ENCODE measurements around the gene ATG2A.

ATG2A gene

DNA sequence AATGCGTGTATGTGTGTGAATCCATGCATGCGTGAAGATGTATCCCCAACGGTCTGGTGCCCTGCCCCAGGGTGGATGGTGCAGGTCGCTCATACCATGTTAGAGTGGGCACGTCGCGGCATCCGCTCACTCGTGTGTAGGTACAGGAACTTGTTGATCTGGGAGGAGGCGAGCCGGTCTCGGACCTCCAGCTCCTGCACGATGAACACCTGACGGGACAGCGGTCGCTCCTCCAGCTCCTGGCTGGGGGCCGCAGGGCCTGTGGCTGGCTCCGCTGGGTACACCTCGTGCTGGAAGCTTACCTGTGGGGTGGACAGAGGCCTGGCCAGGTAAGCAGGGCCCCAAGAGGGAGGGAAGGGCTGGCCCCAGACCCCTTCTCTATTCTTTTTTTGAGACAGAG, 18.5 kb downstream of the ATG2A start:
- H3K9me3 Mint-ChIP-seq, result no peaks in the 10 kb centered on the region
- H3K4me3 Mint-ChIP-seq, result no peak overlapping the region
- H3K36me3 Mint-ChIP-seq, result peaks cover 45% of the 10 kb centered on the region
- no peak overlapping the region for H3K27ac Mint-ChIP-seq
- ATAC-seq, result no peak
- H3K4me1 Mint-ChIP-seq, result peaks cover 34% of the 10 kb centered on the region
- no peaks in the 10 kb centered on the region for H3K27me3 Mint-ChIP-seq

DNA sequence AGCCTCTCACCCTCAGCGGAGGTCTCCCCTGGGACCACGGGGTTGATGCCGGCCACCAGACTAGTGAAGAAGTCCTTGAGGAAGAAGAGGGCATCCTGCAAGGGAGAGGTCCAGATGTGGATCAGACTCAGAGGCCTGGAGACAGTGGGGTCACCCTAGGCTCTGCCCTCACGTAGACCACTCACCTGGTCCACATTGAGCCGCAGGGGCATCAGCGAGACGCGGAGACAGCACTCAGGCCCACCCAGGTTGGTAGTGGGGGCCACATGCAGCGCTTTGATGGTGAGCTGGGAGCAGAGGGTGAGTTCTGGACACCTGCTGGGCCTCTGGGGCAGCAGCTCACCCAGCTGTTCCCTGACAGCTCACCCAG, 18.9 kb downstream of the ATG2A start:
- no peak for ATAC-seq
- Mint-ChIP-seq H3K4me1 (peaks cover 35% of the 10 kb centered on the region), H3K27ac (no peak overlapping the region), H3K27me3 (no peaks in the 10 kb centered on the region), H3K36me3 (peaks cover 45% of the 10 kb centered on the region), H3K4me3 (no peak overlapping the region), H3K9me3 (no peaks in the 10 kb centered on the region)

DNA sequence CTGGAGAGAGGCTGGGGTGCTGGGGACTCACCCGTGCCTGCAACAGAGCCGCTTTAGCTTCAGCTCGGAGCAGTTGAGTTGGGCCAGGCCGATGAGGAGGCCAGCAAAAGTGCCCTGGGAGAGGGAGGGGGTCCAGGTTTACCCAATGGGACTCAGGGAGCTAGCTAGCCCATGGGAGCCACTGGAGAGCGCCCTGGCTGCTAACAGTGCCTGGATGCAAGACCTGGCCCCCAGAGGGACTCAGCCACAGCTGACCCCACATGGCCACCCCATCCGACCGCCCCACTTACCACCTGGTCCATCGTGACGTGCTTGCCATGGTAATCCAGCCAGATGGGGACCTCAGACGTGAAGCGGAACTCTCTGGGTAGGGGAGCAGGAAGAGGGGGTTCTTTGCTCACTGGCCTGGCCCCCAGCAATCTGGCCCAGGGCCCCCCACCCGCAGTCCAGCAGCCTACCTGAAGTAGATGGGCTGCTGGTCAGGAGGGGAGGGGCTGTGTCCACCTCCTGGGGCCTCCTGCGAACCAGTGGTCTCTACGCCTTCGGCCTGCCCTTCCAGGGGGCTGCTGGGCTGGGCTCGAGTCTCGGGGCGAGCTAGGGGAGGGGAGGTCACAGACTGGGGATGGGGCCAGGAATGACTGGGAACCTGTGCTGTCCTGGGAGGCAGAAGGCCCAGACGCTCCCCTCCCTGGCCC, 19.5 kb downstream of the ATG2A start:
- no peak overlapping the region for H3K4me3 Mint-ChIP-seq
- no peaks in the 10 kb centered on the region for H3K9me3 Mint-ChIP-seq
- no peaks in the 10 kb centered on the region for H3K27me3 Mint-ChIP-seq
- H3K36me3 Mint-ChIP-seq, result peaks cover 45% of the 10 kb centered on the region
- H3K4me1 Mint-ChIP-seq, result peaks cover 35% of the 10 kb centered on the region
- no peak overlapping the region for H3K27ac Mint-ChIP-seq
- ATAC-seq, result no peak

DNA sequence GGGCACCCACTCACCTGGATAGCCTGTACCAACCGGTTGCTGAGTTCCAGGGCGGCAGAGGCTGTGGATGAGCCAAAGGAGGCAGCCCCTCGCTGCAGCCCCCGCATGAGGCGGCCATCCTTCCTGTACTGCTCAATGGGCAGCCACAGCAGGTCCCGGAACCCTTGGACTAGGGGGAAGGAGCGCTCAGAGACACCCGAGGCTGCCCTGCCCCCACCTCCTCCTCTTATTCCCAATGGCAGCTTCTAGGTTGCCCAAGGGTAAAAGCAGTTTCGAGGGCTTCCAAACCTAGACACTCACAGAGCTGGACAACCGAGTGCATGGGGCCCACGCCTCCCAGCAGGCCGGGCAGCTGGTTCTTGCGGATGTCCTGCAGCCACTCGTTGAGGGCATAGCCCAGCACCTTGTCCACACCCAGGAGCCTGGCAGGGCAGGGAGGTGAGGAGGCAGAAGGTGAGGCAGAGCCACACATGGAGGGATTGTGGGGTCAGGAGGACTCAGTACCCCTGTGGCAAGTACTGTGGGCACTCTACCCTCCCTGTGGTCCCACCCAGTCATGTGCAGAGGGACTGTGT, 20.5 kb downstream of the ATG2A start:
- Mint-ChIP-seq H3K9me3 (no peaks in the 10 kb centered on the region), H3K4me3 (no peak overlapping the region), H3K36me3 (peaks cover 39% of the 10 kb centered on the region), H3K27me3 (no peaks in the 10 kb centered on the region), H3K4me1 (peaks cover 41% of the 10 kb centered on the region), H3K27ac (no peak overlapping the region)
- no peak for ATAC-seq

DNA sequence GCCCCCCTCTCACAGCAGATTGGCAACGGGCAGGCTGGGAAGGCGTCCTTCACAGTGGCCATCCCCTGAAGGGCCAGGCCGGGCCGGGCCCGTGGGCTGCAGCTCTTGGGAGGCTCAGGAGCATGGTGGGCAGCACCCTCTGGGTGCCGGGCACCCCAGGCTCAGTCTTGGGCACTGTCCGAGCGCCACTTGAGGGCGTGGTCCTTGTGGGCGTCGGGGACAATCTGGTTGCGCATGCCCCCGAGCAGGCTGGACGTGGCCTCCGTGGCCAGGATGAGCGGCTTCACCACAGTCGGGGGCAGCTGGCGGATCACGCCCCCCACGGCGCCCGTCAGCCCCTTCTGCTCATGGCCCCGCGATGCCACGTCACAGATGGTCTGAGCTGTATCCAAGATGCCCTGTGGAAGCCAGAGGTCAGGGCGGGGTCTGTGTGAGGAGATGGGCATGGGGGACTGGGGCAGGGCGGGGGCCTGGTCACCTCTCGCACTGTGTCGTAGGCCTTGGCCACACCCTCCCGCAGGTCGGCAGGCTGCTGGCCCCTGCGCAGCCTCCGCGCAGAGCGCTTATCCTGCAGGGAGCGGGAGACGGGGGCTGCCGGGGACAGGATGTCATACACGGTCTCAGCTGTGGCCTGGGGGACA, 22.1 kb downstream of the ATG2A start:
- H3K27ac Mint-ChIP-seq, result no peak overlapping the region
- no peak for ATAC-seq
- peaks cover 30% of the 10 kb centered on the region for H3K36me3 Mint-ChIP-seq
- H3K27me3 Mint-ChIP-seq, result no peaks in the 10 kb centered on the region
- H3K9me3 Mint-ChIP-seq, result no peaks in the 10 kb centered on the region
- H3K4me1 Mint-ChIP-seq, result peaks cover 34% of the 10 kb centered on the region
- no peak overlapping the region for H3K4me3 Mint-ChIP-seq

DNA sequence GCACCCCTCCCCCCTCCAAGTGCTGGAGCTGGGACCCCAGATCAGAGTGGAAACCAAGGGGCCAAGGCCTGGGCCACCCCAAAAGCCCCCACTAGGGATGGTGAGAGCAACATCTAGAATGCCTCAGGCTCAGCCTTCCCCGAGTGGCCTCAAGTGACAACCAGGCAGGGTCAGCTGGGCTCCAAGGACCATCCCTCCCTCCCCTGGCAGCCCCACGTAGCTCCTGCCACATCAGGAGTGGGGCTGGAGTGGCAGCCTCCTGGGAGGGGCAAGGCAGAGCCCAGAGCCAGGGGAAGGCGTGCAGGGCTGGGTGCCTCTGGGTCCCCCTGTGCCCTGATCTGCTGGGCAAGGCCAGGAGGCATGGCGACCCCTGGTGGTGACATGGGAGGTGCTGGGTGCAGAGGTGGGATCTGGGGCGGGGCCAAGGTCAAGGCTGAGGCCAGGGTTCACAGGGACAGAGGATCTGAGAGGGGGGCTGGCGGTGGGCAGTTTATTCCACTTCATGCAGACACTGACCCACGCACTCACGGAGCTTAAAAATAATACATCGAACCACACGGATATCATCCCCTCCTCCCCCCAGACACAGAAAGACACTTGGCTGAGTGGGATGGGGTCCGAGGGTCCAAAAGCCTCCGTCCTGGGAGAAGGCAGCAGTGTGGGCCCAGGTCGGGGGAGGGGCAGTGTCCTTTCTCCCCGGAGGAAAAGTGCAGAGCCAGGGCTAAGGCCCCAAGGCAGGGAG, 22.8 kb downstream of the ATG2A start:
- ATAC-seq, result peak; percentile 92
- Mint-ChIP-seq H3K27me3 (no peaks in the 10 kb centered on the region), H3K9me3 (no peaks in the 10 kb centered on the region), H3K4me1 (peaks cover 30% of the 10 kb centered on the region), H3K36me3 (peaks cover 23% of the 10 kb centered on the region), H3K4me3 (no peak overlapping the region), H3K27ac (no peak overlapping the region)

DNA sequence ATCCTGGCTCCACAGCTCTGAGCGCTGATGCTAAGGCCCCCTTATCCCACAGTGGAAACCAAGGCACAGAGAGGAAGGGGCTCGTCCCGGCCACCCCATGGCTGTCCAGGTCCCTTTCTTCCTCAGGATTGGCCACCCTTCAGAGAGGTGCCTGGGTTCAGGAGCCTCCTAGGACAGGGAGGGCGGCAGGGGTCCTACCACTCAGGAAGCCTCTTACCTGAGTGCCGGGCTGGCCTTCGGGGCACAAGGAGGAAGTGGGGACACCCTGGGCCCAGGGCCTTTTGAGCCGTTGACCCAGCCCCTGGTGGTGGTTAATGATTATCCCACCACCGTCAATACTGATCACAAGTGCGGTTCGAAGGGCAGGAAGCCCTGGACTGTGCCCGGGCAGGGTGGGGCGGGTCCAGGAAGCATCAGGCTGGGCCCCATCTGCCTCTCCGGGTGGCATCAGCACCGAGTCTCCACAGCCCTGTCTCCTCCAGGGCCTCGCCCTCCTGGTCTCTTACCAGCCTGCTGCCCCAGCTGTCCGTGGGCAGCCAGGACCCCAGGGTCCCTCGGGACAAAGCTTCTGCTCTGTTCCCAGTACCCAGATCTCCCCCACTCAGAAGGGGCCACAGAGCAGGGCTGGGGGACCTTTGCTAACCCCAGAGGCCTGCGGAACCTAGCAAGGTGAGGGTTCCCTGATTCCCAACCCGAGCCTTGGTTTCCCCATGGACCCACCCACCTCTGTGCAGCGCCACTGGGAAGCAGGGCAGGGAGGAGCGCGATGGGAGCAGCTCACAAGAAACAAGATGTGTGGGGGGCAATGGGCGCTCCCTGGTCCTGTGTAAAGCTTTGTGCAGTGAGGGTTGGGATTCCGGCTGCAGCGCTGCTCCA, 23.6 kb downstream of the ATG2A start:
- peaks cover 20% of the 10 kb centered on the region for H3K36me3 Mint-ChIP-seq
- H3K27ac Mint-ChIP-seq, result no peak overlapping the region
- no peak overlapping the region for H3K4me3 Mint-ChIP-seq
- ATAC-seq, result no peak
- peaks cover 36% of the 10 kb centered on the region for H3K4me1 Mint-ChIP-seq
- no peaks in the 10 kb centered on the region for H3K27me3 Mint-ChIP-seq
- H3K9me3 Mint-ChIP-seq, result no peaks in the 10 kb centered on the region

DNA sequence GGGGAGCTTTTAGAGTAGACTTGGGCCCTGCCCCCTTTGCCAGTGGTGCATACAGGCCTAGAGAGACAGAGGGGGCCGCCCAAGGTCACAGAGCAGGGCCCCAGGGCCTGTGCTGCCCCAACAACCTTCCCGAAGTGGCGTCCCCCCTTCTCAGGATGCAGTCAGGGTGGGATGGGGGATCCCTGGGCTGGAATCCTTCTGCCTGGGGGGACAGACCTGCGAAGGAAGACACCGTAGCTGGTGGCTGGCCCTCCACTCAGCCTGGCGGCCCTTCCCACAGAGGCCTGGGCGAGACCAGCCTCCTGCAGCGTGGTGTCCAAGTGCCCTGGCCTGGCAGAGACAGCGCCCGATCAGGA, 24.2 kb downstream of the ATG2A start:
- ATAC-seq, result no peak
- H3K27ac Mint-ChIP-seq, result peak overlapping the region; percentile 34
- no peaks in the 10 kb centered on the region for H3K9me3 Mint-ChIP-seq
- peaks cover 42% of the 10 kb centered on the region for H3K4me1 Mint-ChIP-seq
- peaks cover 20% of the 10 kb centered on the region for H3K36me3 Mint-ChIP-seq
- H3K27me3 Mint-ChIP-seq, result no peaks in the 10 kb centered on the region
- H3K4me3 Mint-ChIP-seq, result no peak overlapping the region

DNA sequence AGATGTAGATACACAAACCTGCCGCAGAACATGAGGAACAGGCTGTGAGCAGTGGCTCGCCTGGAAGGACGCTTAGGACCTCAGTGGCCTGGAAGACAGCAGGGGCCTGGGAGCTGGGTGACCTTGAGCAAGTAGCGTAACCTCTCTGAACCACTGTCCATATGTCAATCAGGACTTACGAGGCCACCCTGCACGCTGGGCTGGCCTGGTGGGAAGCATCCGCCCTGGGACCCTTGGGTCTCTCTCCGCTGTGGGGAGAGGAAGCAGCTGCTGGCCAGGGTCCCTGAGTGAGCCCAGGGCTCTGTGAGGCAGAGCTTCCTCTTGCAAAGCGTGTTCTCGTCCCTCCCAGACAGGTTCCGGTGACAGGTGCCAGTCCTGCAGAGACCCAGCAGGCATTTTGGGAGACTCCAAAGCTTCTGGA, 24.6 kb downstream of the ATG2A start:
- Mint-ChIP-seq H3K9me3 (no peaks in the 10 kb centered on the region), H3K36me3 (peaks cover 16% of the 10 kb centered on the region), H3K4me3 (no peak overlapping the region), H3K27me3 (no peaks in the 10 kb centered on the region), H3K27ac (peak overlapping the region; percentile 34), H3K4me1 (peaks cover 46% of the 10 kb centered on the region)
- no peak for ATAC-seq

DNA sequence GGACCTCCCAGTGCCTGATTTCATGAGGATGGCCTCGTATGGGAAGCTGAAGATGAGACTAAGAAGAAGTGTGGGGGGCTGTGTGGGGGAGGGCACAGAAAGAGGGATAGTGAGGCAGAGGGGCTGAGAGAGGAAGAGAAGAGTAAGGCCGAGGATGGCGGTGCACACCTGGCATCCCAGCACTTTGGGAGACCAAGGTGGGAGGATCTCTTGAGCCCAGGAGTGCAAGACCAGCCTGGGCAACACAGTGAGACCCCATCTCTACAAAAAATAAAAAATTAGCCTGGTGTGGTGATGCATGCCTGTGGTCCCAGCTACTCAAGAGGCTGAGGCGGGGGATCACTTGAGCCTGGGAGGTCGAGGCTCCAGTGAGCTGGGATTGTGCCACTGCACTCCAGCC, 25.1 kb downstream of the ATG2A start:
- Mint-ChIP-seq H3K4me1 (peaks cover 49% of the 10 kb centered on the region), H3K9me3 (no peaks in the 10 kb centered on the region), H3K4me3 (no peak overlapping the region), H3K27me3 (no peaks in the 10 kb centered on the region), H3K27ac (peak overlapping the region; percentile 34), H3K36me3 (peaks cover 11% of the 10 kb centered on the region)
- no peak for ATAC-seq

DNA sequence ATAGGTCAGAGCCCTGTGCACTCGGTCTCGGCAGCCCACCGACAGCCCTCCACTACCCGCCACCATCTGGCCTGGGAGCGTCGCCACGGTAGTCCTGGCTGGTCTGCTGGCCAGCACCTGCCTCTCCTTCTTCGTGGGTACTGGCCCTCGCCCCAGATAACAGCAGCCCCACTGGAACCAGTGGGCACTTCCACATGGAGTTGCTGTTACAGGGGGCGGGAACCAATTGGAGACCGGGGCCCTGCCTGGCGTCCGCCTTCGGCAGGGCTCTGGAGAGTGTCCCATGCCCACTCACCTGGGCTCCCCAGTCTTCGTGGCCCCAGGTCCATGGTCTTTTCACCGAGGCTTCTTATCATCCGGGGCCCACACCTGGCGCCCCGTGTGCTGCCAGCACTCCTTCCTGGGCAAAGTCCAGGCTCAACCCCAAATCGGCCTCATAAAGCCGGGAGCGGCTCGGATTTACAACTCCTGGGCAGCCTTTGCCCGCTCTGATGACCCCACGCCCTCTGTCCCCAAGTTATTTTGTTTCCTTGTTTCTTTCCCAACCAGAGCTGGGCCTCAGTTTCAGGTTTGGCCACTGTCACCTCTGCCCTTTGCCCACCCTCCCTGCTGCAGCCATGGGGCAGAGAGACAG, 25.7 kb downstream of the ATG2A start:
- H3K27ac Mint-ChIP-seq, result peak overlapping the region; percentile 34
- H3K9me3 Mint-ChIP-seq, result no peaks in the 10 kb centered on the region
- no peaks in the 10 kb centered on the region for H3K27me3 Mint-ChIP-seq
- peaks cover 49% of the 10 kb centered on the region for H3K4me1 Mint-ChIP-seq
- ATAC-seq, result no peak
- no peak overlapping the region for H3K4me3 Mint-ChIP-seq
- peaks cover 10% of the 10 kb centered on the region for H3K36me3 Mint-ChIP-seq

DNA sequence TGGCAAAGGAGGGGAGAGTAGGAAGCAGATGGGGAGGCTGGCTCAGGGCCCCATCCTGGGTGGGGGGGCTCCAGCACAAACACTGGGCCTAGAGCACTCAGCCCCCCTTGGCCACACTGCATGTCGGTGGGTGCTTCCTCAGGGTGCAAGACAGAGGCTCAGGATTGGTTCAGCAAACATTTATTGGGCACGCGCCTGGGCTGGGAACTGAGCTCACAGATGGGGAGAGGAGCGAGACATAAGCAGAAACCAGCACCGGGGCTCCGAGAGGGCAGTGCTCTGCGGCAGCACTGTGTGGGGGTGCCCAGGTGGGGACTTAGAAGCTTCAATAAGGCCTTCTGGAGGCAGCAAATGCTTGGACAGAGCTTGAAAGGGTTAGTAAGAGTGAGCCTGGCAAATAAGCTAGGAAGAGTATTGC, 26.5 kb downstream of the ATG2A start:
- Mint-ChIP-seq H3K9me3 (no peaks in the 10 kb centered on the region), H3K27ac (peak overlapping the region; percentile 6), H3K27me3 (no peaks in the 10 kb centered on the region), H3K4me3 (no peak overlapping the region), H3K4me1 (peaks cover 54% of the 10 kb centered on the region), H3K36me3 (peaks cover 2% of the 10 kb centered on the region)
- no peak for ATAC-seq

DNA sequence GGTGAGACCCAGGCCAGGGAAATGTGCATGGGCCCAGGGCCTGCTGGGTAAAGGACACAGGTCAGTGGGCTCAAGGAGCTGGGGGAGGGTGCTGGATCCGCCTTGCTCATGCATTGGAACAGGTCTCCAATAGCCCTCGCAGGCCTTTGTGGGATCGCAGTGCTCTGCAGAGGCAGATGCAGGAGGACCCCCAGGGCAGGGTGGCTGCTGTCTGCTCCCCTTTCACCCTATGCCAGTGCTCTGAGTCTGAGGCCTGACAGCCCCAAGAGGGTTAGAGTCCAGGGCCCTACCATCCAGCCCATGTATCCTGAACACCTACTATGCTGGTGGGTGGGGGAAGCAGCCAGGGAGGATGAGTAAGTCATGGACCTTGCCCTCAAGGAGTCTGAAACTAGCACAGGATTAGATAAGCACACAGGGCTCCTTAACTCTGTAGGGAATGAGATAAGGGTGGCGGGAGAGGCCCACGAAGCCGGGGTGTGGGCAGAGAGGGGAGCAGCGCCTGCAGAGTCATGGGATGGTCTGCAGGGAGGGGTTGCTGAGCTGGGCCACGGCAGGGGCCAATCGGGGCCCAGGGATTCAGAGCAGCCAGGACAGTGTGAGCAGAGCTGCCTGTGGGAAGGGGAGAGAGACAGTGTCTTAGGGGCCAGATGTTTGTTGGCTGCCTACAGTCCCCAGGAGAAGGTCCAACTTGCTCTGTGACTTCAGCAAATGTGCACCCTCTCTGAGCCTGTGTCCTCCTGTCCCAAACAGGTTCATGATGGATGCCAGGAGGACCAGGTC, 28.1 kb downstream of the ATG2A start:
- Mint-ChIP-seq H3K27ac (peak overlapping the region; percentile 82), H3K36me3 (no peaks in the 10 kb centered on the region), H3K9me3 (no peaks in the 10 kb centered on the region), H3K4me1 (peaks cover 56% of the 10 kb centered on the region), H3K4me3 (no peak overlapping the region), H3K27me3 (no peaks in the 10 kb centered on the region)
- ATAC-seq, result no peak

DNA sequence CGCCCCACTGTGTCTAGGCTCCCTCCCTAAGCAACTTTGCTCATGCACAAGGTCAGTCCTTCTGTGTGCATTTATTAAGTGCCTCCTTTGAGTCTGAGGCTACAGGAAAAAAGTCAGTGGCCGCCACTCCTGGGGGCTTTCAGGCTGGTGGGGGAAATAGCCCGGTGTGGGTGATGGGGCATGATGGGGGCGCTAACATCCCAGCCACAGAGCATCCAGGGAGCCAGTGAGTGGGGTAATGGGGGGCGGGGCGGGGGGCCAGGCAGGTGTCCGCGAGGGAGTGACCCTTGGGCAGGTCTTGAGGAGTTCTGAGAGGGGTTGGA, 28.6 kb downstream of the ATG2A start:
- peaks cover 55% of the 10 kb centered on the region for H3K4me1 Mint-ChIP-seq
- H3K27me3 Mint-ChIP-seq, result no peaks in the 10 kb centered on the region
- H3K36me3 Mint-ChIP-seq, result no peaks in the 10 kb centered on the region
- no peaks in the 10 kb centered on the region for H3K9me3 Mint-ChIP-seq
- peak overlapping the region; percentile 82 for H3K27ac Mint-ChIP-seq
- ATAC-seq, result no peak
- peak overlapping the region; percentile 77 for H3K4me3 Mint-ChIP-seq
